ENCODE data around the gene PADI6. TPM values are rescaled to one million over a fixed set of nuclear protein-coding genes. Genes with fewer than 3 reads are reported as not detected.

PADI6 gene
- total RNA-seq, 1 donor from 2014 or later: not detected

DNA sequence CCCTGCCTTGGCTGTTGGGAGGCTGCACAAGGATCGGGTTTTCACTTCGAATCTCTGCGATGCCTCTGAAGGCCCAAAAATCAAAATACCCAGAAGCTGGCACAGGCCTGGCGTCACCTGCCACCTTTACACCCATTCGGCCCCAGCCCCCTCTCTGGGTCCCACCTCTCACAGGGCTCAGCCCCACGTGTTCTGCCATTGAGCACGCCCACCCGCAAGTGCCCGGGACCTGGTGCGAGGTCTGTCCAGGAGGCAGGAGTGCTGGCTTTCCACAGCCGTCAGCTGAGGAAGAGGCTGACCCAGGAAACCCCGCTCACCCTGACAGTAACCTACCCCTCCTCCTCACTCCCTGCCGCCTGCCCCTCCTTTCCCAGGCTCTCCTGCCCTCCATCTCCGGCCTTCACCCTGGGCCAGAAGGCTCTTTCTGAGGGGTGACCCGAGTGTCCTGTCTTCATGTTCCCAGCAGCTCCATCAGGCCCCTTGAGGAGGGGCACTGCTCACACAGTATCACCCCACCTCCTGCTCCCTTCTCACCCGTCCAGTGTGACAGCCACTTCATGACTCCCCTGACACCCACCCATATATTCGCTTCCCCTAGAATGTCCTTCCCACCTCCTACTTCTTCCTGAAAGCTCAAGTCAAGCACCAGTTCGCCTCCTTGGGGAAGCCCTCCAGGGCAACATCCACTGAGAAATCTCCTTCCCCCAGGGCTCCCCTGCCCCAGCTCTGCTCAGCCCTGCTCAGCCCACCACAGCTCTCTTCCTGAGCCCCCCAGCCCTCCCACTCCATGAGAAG is 54.0 kb downstream of the PADI6 start:
- DNase-seq (ENCODE audit: low spot score): no peak
- intact Hi-C loops (cut with DNase I): loop anchor here (10.0 kb wide), 1 partner anchor 179 kb away; no protein-coding TSS in a partner anchor

DNA sequence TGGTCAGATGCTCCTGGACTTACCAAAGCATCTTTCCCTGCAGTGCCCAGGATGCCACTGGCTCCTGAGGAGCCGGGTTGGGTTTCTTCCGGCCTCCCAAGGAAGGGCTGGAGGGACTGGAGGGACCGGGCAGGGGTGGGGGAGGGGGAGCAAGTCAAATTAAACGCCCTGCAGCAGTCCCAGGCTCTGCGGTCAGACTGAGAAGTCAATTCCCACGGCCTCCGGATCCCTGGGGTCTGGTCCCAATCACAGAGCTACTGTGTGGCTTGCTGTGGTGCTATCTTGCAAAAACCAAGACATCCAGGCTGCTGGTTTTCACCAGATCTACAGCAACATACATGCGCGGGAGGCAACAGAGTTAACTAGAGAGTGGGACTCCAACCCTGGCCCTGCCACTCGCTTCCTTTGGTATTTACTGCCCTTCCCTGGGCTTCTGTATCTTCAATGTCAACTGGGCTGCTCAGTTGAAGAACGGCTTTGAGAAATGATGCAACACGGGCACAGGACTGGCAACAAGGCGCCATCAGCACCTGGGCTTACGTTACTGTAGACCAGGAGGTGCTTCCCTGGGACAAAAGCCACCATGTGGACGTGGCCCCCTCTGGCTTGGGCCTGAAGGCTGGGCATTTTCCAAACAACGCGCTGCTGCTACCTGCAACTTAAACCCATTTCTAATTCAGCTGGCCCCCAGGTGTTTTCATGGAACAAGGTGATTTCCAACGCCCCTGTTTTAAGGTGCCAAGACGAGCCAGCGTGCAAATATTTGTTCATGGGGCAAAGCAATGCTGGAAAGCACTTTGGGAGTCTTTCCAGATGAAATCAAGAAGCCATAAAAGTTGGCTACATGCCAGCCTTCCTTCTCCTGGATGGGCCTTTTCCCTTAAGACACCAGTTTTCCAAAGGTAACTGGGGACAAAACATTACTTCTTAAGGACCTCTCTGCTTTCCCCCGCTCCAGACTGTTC is 56.0 kb downstream of the PADI6 start:
- no peak for DNase-seq (ENCODE audit: low spot score)
- intact Hi-C loops (cut with DNase I): loop anchor here (10.0 kb wide), 1 partner anchor 177 kb away; no protein-coding TSS in a partner anchor

DNA sequence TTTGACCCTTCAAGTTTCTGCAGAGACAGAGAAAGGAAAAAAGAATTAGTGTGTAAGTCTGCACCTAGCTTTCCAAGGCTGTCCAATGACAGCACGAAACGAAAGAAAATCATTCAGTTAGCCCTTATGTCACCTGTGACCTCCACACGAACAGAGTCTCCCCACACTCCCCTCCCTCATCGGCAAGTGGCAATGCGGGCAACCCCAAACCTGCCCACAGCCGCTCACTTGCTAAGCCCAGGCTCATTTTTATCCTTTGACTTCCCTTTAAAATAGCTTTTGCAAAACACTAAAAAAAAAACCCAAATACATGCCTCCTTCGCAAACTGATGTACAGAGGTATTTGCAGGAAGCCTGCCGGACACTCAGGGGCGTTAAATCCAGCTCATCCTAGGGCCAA is 57.2 kb downstream of the PADI6 start:
- DNase-seq (ENCODE audit: low spot score): no peak
- intact Hi-C loops (cut with DNase I): loop anchor here (10.0 kb wide), 1 partner anchor 176 kb away; no protein-coding TSS in a partner anchor

DNA sequence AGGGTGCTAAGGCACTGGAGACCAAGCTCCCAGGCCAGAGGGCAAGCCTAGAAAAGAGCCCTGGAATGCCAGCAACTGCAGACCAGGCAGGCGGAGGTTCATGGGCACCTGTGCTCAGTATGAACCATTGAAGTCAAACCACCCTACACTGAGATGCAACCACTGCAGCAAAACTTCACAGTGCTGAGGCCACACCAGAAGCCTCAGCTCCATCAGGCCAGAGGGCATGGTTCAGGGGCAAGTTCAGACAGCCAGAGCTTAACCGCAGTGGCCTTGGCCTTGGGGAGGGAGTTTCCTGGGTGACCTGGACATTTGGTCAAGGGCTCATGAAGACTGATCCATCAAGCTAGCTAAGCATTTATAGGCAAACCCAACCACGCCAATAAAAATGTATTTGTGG is 60.4 kb downstream of the PADI6 start:
- no peak for DNase-seq (ENCODE audit: low spot score)
- intact Hi-C loops (cut with DNase I): no loop called here

DNA sequence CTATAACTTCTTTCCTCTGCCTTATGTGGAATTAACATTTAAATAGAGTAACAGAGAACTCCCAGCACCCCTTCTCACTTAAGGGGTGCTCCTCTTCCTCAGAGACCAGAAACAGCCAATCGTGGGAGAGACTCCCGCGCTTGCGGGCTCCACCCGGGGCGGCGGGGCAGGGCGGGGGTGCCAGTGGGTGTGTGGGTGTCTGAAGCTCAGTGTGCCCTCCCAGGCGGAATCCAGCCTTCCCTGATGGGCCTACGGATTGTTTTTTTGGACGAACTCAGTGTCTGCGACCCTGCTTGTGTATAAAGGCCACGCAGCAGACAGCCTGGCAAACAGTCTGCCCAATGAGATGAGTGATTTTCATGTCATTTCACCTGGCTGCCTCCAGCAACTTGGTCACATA is 61.3 kb downstream of the PADI6 start:
- intact Hi-C loops (cut with DNase I): no loop called here
- no peak for DNase-seq (ENCODE audit: low spot score)

DNA sequence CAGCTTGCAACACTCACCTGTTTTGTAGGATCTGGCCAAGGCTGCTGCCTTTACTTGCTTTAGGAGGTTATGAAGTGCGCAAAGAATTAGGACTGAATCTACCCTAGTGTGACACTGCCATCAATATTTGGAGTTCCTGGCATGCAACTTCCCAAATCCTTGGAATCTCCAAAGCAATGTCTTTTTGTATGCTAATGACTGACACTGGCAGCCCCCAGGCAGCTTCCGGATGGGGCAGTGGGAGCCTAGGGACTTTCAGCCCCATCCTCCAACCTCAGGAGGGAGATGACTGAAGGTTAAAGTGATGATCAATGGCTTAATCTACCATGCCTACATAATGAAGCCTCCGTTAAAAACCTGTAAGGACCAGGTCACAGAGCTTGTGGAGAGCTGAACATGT is 62.0 kb downstream of the PADI6 start:
- intact Hi-C loops (cut with DNase I): no loop called here
- DNase-seq (ENCODE audit: low spot score): no peak

DNA sequence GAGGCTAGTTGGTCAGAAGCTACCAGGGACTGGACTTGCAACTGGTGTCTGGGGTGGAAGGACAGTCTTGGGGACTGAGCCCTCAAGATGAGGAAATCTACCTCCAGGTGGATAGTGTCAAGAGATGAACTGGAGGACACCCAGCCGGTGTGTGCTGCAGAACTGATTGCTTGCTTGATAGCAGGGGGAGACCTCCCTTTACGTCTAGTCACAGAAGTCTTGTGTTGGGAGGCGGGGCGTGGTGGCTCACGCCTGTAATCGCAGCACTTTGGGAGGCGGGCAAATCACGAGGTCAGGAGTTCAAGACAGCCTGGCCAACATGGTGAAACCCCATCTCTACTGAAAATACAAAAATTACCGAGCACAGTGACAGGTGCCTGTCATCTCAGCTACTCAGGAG is 62.6 kb downstream of the PADI6 start:
- intact Hi-C loops (cut with DNase I): no loop called here
- no peak for DNase-seq (ENCODE audit: low spot score)

- no peak for DNase-seq (ENCODE audit: low spot score)
- intact Hi-C loops (cut with DNase I): loop anchor here (1.0 kb wide), 1 partner anchor 16 kb away; no protein-coding TSS in a partner anchor
These were observed 64.6 kb downstream of the PADI6 start for GRCh38 chr1:17436380-17437174.

GRCh38 chr1:17437260-17437579 is 65.2 kb downstream of the PADI6 start:
- DNase-seq (ENCODE audit: low spot score): no peak
- intact Hi-C loops (cut with DNase I): loop anchor here (1.0 kb wide), 1 partner anchor 17 kb away; no protein-coding TSS in a partner anchor

- no peak for DNase-seq (ENCODE audit: low spot score)
- intact Hi-C loops (cut with DNase I): loop anchor here (1.0 kb wide), 1 partner anchor 17 kb away; no protein-coding TSS in a partner anchor
These were observed 65.8 kb downstream of the PADI6 start for GRCh38 chr1:17437580-17438317.

- intact Hi-C loops (cut with DNase I): no loop called here
- DNase-seq (ENCODE audit: low spot score): peak; percentile 79
These were observed 66.6 kb downstream of the PADI6 start for GRCh38 chr1:17438318-17439249.

GRCh38 chr1:17439250-17440073 is 67.5 kb downstream of the PADI6 start, which contains the start of gene RCC2:
TSS of gene RCC2 (minus strand) at chr1:17439677. CDS start at chr1:17438514, 1,163 bp downstream.
- intact Hi-C loops (cut with DNase I): no loop called here
- DNase-seq (ENCODE audit: low spot score): peak; percentile 79

- no peak for DNase-seq (ENCODE audit: low spot score)
- intact Hi-C loops (cut with DNase I): no loop called here
These were observed 68.3 kb downstream of the PADI6 start for GRCh38 chr1:17440074-17440826.

GRCh38 chr1:17440827-17441168 is 68.8 kb downstream of the PADI6 start:
- DNase-seq (ENCODE audit: low spot score): no peak
- intact Hi-C loops (cut with DNase I): no loop called here

GRCh38 chr1:17441265-17441992 is 69.4 kb downstream of the PADI6 start:
- intact Hi-C loops (cut with DNase I): no loop called here
- DNase-seq (ENCODE audit: low spot score): no peak

- intact Hi-C loops (cut with DNase I): no loop called here
- no peak for DNase-seq (ENCODE audit: low spot score)
These were observed 70.0 kb downstream of the PADI6 start for GRCh38 chr1:17441993-17442357.
